DND-41 (cell line): ENCODE results near the gene DUS3L.

Experiments
- ATAC-seq: fragments of 200-7000 bp; cut with Tn5 transposase; 3 replicates; pipeline ENCODE4 v1.9.1; 2021; ENCODE audit warnings: low read depth; ENCODE audit not compliant: insufficient read depth
- DNase-seq: peaks from one replicate; pipeline ENCODE4 v3.0.0-alpha.2; 2020
- H2AFZ ChIP-seq: 2 replicates; pipeline ENCODE4 v1.6.0; 2012; ENCODE audit warnings: low read depth, low read length
- H3K27ac ChIP-seq: 2 replicates; pipeline ENCODE4 v1.5.1; 2012; ENCODE audit warnings: low read length, inconsistent platforms
- H3K27me3 ChIP-seq: fragments of 200-600 bp; sonication (generic); 2 replicates; pipeline ENCODE4 v1.6.0; 2012; ENCODE audit warnings: low read length, mild to moderate bottlenecking, inconsistent platforms; ENCODE audit not compliant: insufficient read depth, poor library complexity
- H3K36me3 ChIP-seq: 2 replicates; pipeline ENCODE4 v1.5.1; 2012; ENCODE audit warnings: low read length, inconsistent platforms; ENCODE audit not compliant: insufficient read depth
- H3K4me1 ChIP-seq: 2 replicates; pipeline ENCODE4 v1.5.1; 2012; ENCODE audit warnings: mild to moderate bottlenecking, low read length; ENCODE audit not compliant: insufficient read depth
- H3K4me2 ChIP-seq: 2 replicates; pipeline ENCODE4 v1.6.0; 2012; ENCODE audit warnings: mild to moderate bottlenecking, moderate library complexity, low read length, inconsistent platforms; ENCODE audit not compliant: insufficient read depth
- H3K4me3 ChIP-seq, 2 experiments: fragments of 200-600 bp in 1 of 2; shearing (Covaris generic) in 1 of 2; 2 replicates each; pipeline ENCODE4 v1.5.1; 2012 to 2016; ENCODE audit warnings: inconsistent platforms in 2 of 2, low read length in 2 of 2, mild to moderate bottlenecking in 2 of 2, low read depth in 1 of 2, moderate library complexity in 1 of 2
- H3K79me2 ChIP-seq: 2 replicates; pipeline ENCODE4 v1.6.0; 2012; ENCODE audit warnings: low read length, inconsistent platforms; ENCODE audit not compliant: insufficient read depth
- H3K9ac ChIP-seq: 2 replicates; pipeline ENCODE4 v1.6.0; 2012; ENCODE audit warnings: low read depth, mild to moderate bottlenecking, inconsistent platforms, low read length, moderate library complexity
- H3K9me3 ChIP-seq: 2 replicates; pipeline ENCODE4 v1.5.1; 2012; ENCODE audit warnings: low read length, moderate library complexity, mild to moderate bottlenecking, inconsistent platforms; ENCODE audit not compliant: insufficient read depth, severe bottlenecking
- H4K20me1 ChIP-seq: 2 replicates; pipeline ENCODE4 v1.6.0; 2012; ENCODE audit warnings: low read length; ENCODE audit not compliant: insufficient read depth
- EZH2 ChIP-seq: IDR thresholded peaks from 3 replicates; pipeline ENCODE4 v1.6.1; 2012; ENCODE audit warnings: borderline replicate concordance, low read depth, mild to moderate bottlenecking, moderate library complexity, low read length, inconsistent platforms; ENCODE audit not compliant: severe bottlenecking
- TF ChIP-seq, protein P1 (sequence below): IDR thresholded peaks from 2 replicates; pipeline ENCODE4 v1.5.1; 2012; ENCODE audit warnings: borderline replicate concordance, low read length, moderate library complexity, mild to moderate bottlenecking; ENCODE audit not compliant: poor library complexity, severe bottlenecking; ENCODE audit errors: extremely low read depth

DUS3L gene

DNA sequence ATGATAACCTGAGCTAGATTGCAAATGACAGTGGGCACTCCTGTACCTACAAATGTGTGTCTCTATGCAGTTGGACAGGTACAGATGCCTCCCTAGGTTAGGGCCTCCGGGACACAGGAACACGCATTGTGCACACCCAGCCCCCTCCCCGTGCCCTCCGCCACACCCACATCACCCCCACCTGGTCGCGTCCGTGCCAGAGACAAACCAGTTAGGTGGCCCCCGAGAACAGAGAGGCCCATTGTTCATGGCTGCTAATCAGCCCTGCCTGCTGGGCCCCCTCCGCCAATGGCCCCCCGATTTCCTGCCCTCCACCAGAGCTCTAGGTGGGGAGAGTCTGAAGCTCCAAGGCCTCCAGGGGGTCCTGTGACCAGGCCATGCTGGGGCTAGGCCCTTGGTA lies 27.6 kb upstream of the DUS3L start:
- ATAC-seq: no peak
- Histone ChIP-seq H3K9me3 (no peaks in the 10 kb centered on the region), H2AFZ (no peak overlapping the region), H3K36me3 (no peaks in the 10 kb centered on the region), H3K27ac (no peak overlapping the region), H3K79me2 (no peaks in the 10 kb centered on the region), H3K9ac (no peak overlapping the region), H3K4me1 (no peaks in the 10 kb centered on the region), H3K4me3 (no peak overlapping the region), H3K27me3 (no peaks in the 10 kb centered on the region), H4K20me1 (no peaks in the 10 kb centered on the region), H3K4me2 (no peak overlapping the region)
- no peak for DNase-seq
- no peak for TF ChIP-seq EZH2
- TF ChIP-seq, protein P1, sequence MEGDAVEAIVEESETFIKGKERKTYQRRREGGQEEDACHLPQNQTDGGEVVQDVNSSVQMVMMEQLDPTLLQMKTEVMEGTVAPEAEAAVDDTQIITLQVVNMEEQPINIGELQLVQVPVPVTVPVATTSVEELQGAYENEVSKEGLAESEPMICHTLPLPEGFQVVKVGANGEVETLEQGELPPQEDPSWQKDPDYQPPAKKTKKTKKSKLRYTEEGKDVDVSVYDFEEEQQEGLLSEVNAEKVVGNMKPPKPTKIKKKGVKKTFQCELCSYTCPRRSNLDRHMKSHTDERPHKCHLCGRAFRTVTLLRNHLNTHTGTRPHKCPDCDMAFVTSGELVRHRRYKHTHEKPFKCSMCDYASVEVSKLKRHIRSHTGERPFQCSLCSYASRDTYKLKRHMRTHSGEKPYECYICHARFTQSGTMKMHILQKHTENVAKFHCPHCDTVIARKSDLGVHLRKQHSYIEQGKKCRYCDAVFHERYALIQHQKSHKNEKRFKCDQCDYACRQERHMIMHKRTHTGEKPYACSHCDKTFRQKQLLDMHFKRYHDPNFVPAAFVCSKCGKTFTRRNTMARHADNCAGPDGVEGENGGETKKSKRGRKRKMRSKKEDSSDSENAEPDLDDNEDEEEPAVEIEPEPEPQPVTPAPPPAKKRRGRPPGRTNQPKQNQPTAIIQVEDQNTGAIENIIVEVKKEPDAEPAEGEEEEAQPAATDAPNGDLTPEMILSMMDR: no peak

DNA sequence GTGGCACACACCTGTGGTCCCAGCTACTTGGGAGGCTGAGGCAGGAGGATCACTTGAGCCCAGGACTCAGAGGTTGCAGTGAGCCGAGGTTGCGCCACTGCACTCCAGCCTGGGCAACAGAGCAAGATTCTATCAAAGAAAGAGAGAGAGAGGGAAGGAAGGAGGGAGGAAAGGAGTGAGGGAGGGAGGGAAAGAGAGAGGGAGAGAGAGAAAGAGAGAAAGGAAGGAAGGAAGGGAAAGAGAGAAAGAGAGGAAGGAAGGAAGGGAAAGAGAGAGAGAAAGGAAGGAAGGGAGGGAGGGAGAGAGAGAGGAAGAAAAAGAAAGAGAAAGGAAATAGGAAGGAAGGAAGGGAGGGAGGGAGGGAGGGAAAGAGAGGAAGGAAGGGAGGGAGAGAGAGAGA lies 26.3 kb upstream of the DUS3L start:
- Histone ChIP-seq H3K9me3 (no peaks in the 10 kb centered on the region), H3K4me2 (no peak overlapping the region), H3K36me3 (no peaks in the 10 kb centered on the region), H2AFZ (no peak overlapping the region), H3K79me2 (no peaks in the 10 kb centered on the region), H3K9ac (no peak overlapping the region), H3K4me1 (no peaks in the 10 kb centered on the region), H4K20me1 (no peaks in the 10 kb centered on the region; the same call in 1 of the 2 replicates), H3K27me3 (no peaks in the 10 kb centered on the region), H3K27ac (no peak overlapping the region), H3K4me3 (no peak overlapping the region)
- no peak for TF ChIP-seq EZH2
- TF ChIP-seq, protein P1: no peak
- ATAC-seq: no peak
- DNase-seq: no peak

DNA sequence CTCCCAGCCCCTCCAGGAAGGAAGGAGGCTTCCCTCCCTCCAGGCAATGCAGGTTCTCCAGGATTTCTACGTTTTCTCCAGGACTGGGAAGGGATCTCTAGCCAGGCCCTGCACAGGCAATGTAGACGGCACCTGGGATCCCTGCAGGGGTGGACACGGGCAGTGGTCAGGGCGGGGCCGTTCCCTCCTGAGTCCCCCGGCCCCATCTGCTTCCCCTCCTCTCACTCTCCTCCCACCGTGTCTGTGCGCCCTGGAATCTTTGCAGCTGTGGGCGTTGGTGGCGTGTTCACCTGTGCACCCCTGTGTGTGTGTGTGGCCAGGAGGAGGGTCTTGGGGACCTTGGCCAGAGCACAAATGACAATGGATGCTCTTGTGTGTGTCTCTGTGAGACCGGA lies 23.9 kb upstream of the DUS3L start:
- no peak for ATAC-seq
- Histone ChIP-seq H3K9ac (no peak overlapping the region), H4K20me1 (no peaks in the 10 kb centered on the region; the same call in 1 of the 2 replicates), H3K4me3 (no peak overlapping the region), H3K79me2 (no peaks in the 10 kb centered on the region), H3K36me3 (no peaks in the 10 kb centered on the region), H2AFZ (no peak overlapping the region), H3K9me3 (no peaks in the 10 kb centered on the region), H3K27me3 (no peaks in the 10 kb centered on the region), H3K4me1 (no peaks in the 10 kb centered on the region), H3K27ac (no peak overlapping the region), H3K4me2 (no peak overlapping the region)
- DNase-seq: no peak
- TF ChIP-seq EZH2: no peak
- TF ChIP-seq, protein P1: no peak

DNA sequence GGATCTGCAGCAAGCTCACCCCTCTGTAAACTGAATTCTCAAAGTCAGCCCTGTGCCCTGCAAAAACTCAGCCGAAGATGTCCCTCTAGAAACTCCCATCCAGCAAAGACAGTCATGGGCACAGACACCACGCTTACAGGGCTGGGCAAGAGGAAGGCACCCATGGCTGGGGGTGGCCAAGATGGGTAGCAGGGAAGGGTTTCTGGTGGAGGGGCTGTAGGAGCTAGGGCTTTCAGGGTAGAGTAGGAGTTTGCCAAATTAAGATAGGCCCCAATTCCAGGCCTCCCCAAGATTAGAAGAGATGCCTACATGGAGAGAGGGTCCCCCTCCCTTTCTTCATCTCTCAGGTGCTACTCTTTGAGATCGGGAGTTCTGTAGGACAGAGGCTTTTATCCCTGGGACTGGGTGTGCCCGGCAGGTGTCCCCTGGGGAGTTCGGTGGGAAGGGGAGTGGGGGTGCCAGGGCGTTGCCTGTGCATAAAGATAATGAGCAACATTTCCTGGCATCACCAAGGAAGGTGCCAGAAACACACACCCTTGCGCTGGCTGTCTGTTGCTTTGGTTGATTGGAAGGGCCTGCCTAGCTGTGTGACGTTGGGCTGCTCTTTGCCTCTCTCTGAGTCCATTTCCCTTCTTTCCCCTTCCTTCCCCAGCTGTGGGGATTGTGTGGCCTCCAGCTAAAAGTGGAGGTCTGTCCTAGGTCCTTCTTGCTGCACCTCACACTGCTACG lies 23.3 kb upstream of the DUS3L start:
- H2AFZ ChIP-seq: no peak overlapping the region
- TF ChIP-seq, protein P1: no peak
- TF ChIP-seq EZH2: no peak
- no peaks in the 10 kb centered on the region for H3K9me3 ChIP-seq
- no peak overlapping the region for H3K27ac ChIP-seq
- no peaks in the 10 kb centered on the region for H3K79me2 ChIP-seq
- no peaks in the 10 kb centered on the region; the same call in 1 of the 2 replicates for H4K20me1 ChIP-seq
- DNase-seq (no peak), ATAC-seq (no peak; the same call in 1 of the 3 replicates)
- no peaks in the 10 kb centered on the region for H3K27me3 ChIP-seq
- H3K4me1 ChIP-seq: no peaks in the 10 kb centered on the region
- H3K4me2 ChIP-seq: no peak overlapping the region
- H3K36me3 ChIP-seq: no peaks in the 10 kb centered on the region
- H3K4me3 ChIP-seq: no peak overlapping the region
- no peak overlapping the region for H3K9ac ChIP-seq
